ENCODE data around the gene SERINC5. TPM values are rescaled to one million over a fixed set of nuclear protein-coding genes. Genes with fewer than 3 reads are reported as not detected.
"Not testable (repeated sequence)": the region's sequence is repeated elsewhere in the genome, so short reads cannot be mapped to it uniquely, and the experiment has no call there.

Gene SERINC5
- total RNA-seq, 1 experiment from 2014 or later, result 52.3 TPM

GRCh38 chr5:80184235-80185023 is 71.4 kb downstream of the SERINC5 start:
- H3K56ac ChIP-seq (ENCODE audit: insufficient read length, low read depth, low read length), result peak overlapping the region; percentile 39
- peaks cover 10% of the 10 kb centered on the region; the same call in 1 of the 2 replicates for H3K79me2 ChIP-seq (ENCODE audit: insufficient read depth, low read length)
- H3K4ac ChIP-seq (ENCODE audit: low read depth, low read length), result no peak overlapping the region; the same call in 1 of the 2 replicates
- TF ChIP-seq CTCF (conservative IDR thresholded peaks at IDR 0.05), result no peak
- peak overlapping the region; percentile 40 for H4K8ac ChIP-seq (replicated peaks; ENCODE audit: insufficient read length, low read depth, low read length)
- H3K4me2 ChIP-seq (ENCODE audit: insufficient read depth, insufficient read length, low read length), result peak overlapping the region; percentile 55
- H2BK20ac ChIP-seq (ENCODE audit: low read depth, low read length, poor library complexity, severe bottlenecking), result no peak overlapping the region
- H2BK15ac ChIP-seq (ENCODE audit: low read depth, low read length), result no peak overlapping the region
- H3K9ac ChIP-seq (ENCODE audit: extremely low read depth, insufficient read length, low read length), result peak overlapping the region; percentile 39
- peak overlapping the region; percentile 88 for H3K18ac ChIP-seq (ENCODE audit: insufficient read length, low read depth, low read length)
- H3K79me1 ChIP-seq (ENCODE audit: insufficient read depth, low read depth, low read length, poor library complexity, severe bottlenecking), result no peaks in the 10 kb centered on the region
- H4K5ac ChIP-seq (ENCODE audit: insufficient read length, low read depth, low read length), result peak overlapping the region; percentile 6
- H2BK12ac ChIP-seq (ENCODE audit: insufficient read length, low read depth, low read length), result peak overlapping the region; percentile 24
- Mint-ChIP-seq H3K36me3 (ENCODE audit: insufficient read depth in 1 of 3, low read depth in 3 of 3) (peaks cover 0 to 3% (median 0%) of the 10 kb centered on the region in 3 experiments; a peak in 2 of 7 replicates), H3K4me1 (peaks cover 71 to 81% of the 10 kb centered on the region in 2 experiments), H3K27ac (peak overlapping the region; percentile 93 to 97 (median 96)), H3K4me3 (peak overlapping the region; percentile 18 to 39), H3K27me3 (ENCODE audit: low read depth) (no peaks in the 10 kb centered on the region), H3K9me3 (no peaks in the 10 kb centered on the region)
- no peak overlapping the region for H2AFZ ChIP-seq (ENCODE audit: low read length)
- peak; percentile 80 for DNase-seq
- peak overlapping the region; percentile 15 for H4K91ac ChIP-seq (ENCODE audit: insufficient read length, low read depth, low read length)
- H3K23ac ChIP-seq (ENCODE audit: insufficient read length, low read depth, low read length), result no peak overlapping the region
- H3K27me3 ChIP-seq (ENCODE audit: insufficient read depth, low read length), result no peaks in the 10 kb centered on the region
- H3K14ac ChIP-seq (ENCODE audit: insufficient read depth, low read length), result peak overlapping the region; percentile 70; the same call in 1 of the 2 replicates
- peak overlapping the region; percentile 63 for H2BK120ac ChIP-seq (ENCODE audit: low read depth, low read length, poor library complexity, severe bottlenecking)
- H3K27ac ChIP-seq (ENCODE audit: insufficient read length, low read depth, low read length), result peak overlapping the region; percentile 99
- WGBS (ENCODE audit: extremely low coverage, insufficient read length, low lambda C conversion rate), result no CpG with 5 or more reads among the region's 5 CpGs
- H3K9me3 ChIP-seq (ENCODE audit: control insufficient read depth, low read depth, low read length), result no peaks in the 10 kb centered on the region
- no peaks in the 10 kb centered on the region for H3K23me2 ChIP-seq (ENCODE audit: insufficient read length, low read depth, low read length, poor library complexity, severe bottlenecking)
- peak overlapping the region; percentile 74 for H2BK5ac ChIP-seq (ENCODE audit: insufficient read length, low read length)
- H3T11ph ChIP-seq (ENCODE audit: low read length), result peak overlapping the region; percentile 78
- H2AK5ac ChIP-seq (ENCODE audit: insufficient read length, low read length), result no peak overlapping the region
- no peaks in the 10 kb centered on the region for H4K20me1 ChIP-seq (ENCODE audit: control insufficient read depth, insufficient read depth, insufficient read length)
- H3K4me1 ChIP-seq (ENCODE audit: insufficient read depth, low read length), result peaks cover 26% of the 10 kb centered on the region

- H2BK120ac ChIP-seq (ENCODE audit: low read depth, low read length, poor library complexity, severe bottlenecking); H3K27me3 ChIP-seq (ENCODE audit: insufficient read depth, low read length); H2BK12ac ChIP-seq (ENCODE audit: insufficient read length, low read depth, low read length); H3K79me2 ChIP-seq (ENCODE audit: insufficient read depth, low read length); H3K9me3 ChIP-seq (ENCODE audit: control insufficient read depth, low read depth, low read length); H3K4ac ChIP-seq (ENCODE audit: low read depth, low read length); H3K79me1 ChIP-seq (ENCODE audit: insufficient read depth, low read depth, low read length, poor library complexity, severe bottlenecking); H4K20me1 ChIP-seq (ENCODE audit: control insufficient read depth, insufficient read depth, insufficient read length); H3K23ac ChIP-seq (ENCODE audit: insufficient read length, low read depth, low read length); DNase-seq; H4K5ac ChIP-seq (ENCODE audit: insufficient read length, low read depth, low read length); H3K9me3 Mint-ChIP-seq; H2BK15ac ChIP-seq (ENCODE audit: low read depth, low read length); H2AK5ac ChIP-seq (ENCODE audit: insufficient read length, low read length); H3K23me2 ChIP-seq (ENCODE audit: insufficient read length, low read depth, low read length, poor library complexity, severe bottlenecking); H3K36me3 Mint-ChIP-seq (ENCODE audit: insufficient read depth in 1 of 3, low read depth in 3 of 3); H4K91ac ChIP-seq (ENCODE audit: insufficient read length, low read depth, low read length); H4K8ac ChIP-seq (replicated peaks; ENCODE audit: insufficient read length, low read depth, low read length); H3K56ac ChIP-seq (ENCODE audit: insufficient read length, low read depth, low read length); H2AFZ ChIP-seq (ENCODE audit: low read length); H3K27me3 Mint-ChIP-seq (ENCODE audit: low read depth): not testable (repeated sequence)
- Histone ChIP-seq H3K9ac (ENCODE audit: extremely low read depth, insufficient read length, low read length) (peak overlapping the region; percentile 39), H3K4me1 (ENCODE audit: insufficient read depth, low read length) (peaks cover 22% of the 10 kb centered on the region), H3T11ph (ENCODE audit: low read length) (peak overlapping the region; percentile 78), H2BK20ac (ENCODE audit: low read depth, low read length, poor library complexity, severe bottlenecking) (peak overlapping the region; percentile 76), H3K14ac (ENCODE audit: insufficient read depth, low read length) (peak overlapping the region; percentile 70; the same call in 1 of the 2 replicates), H3K18ac (ENCODE audit: insufficient read length, low read depth, low read length) (peak overlapping the region; percentile 88), H2BK5ac (ENCODE audit: insufficient read length, low read length) (peak overlapping the region; percentile 65), H3K4me2 (ENCODE audit: insufficient read depth, insufficient read length, low read length) (peak overlapping the region; percentile 55), H3K27ac (ENCODE audit: insufficient read length, low read depth, low read length) (peak overlapping the region; percentile 99)
- no CpG with 5 or more reads among the region's 10 CpGs for WGBS (ENCODE audit: extremely low coverage, insufficient read length, low lambda C conversion rate)
- Mint-ChIP-seq H3K4me1 (peaks cover 66 to 75% of the 10 kb centered on the region in 2 experiments), H3K27ac (peak overlapping the region; percentile 93 to 97 (median 96)), H3K4me3 (peak overlapping the region; percentile 18 to 39)
Measured at GRCh38 chr5:80183728-80184234, 72.1 kb downstream of the SERINC5 start.

Measured in H9 (cell line).